Heart left ventricle (tissue), 16 donors: Measurements from ENCODE around the gene SERINC5. TPM values are rescaled to one million over a fixed set of nuclear protein-coding genes. Genes with fewer than 3 reads are reported as not detected.

Experiments
- ATAC-seq, 4 donors: fragments of 200-7000 bp; cut with Tn5 transposase; one replicate each; pipeline ENCODE4 v1.9.1; 2020 to 2022; ENCODE audit warnings: moderate library complexity in 4 of 4, mild to moderate bottlenecking in 3 of 4, moderate number of reproducible peaks in 1 of 4
- DNase-seq, 5 donors: peaks; one replicate each; pipeline ENCODE4 v3.0.0-alpha.2; 2020
- H3K27ac ChIP-seq, 12 donors: fragments of 200-600 bp; sonication (generic) in 4 of 12; one replicate each; pipeline versions ENCODE4 v1.5.0 to v1.8.0; 2016 to 2022; ENCODE audit warnings: mild to moderate bottlenecking in 2 of 12
- H3K27me3 ChIP-seq, 9 donors: fragments of 200-600 bp; sonication (generic) in 2 of 9; one replicate each; pipeline versions ENCODE4 v1.5.1 to v1.8.0; 2016 to 2022; ENCODE audit warnings: mild to moderate bottlenecking in 3 of 9
- H3K36me3 ChIP-seq, 9 donors: fragments of 200-600 bp; sonication (generic) in 2 of 9; one replicate each; pipeline versions ENCODE4 v1.5.0 to v1.8.0; 2018 to 2022; ENCODE audit warnings: mild to moderate bottlenecking in 2 of 9
- H3K4me1 ChIP-seq, 12 donors: fragments of 200-600 bp; sonication (generic) in 4 of 12; one replicate each; pipeline versions ENCODE4 v1.5.0 to v1.8.0; 2016 to 2022; ENCODE audit warnings: mild to moderate bottlenecking in 3 of 12
- H3K4me3 ChIP-seq, 12 donors: fragments of 200-600 bp; sonication (generic) in 4 of 12; one replicate each; pipeline versions ENCODE4 v1.5.0 to v1.8.0; 2017 to 2022; ENCODE audit warnings: mild to moderate bottlenecking in 9 of 12, moderate library complexity in 4 of 12
- H3K9me3 ChIP-seq, 12 donors: fragments of 200-600 bp; sonication (generic) in 4 of 12; one replicate each; pipeline versions ENCODE4 v1.5.0 to v1.8.0; 2016 to 2022; ENCODE audit warnings: mild to moderate bottlenecking in 1 of 12
- POLR2A ChIP-seq, 2 donors: fragments of 450-650 bp; IDR thresholded peaks; one replicate each; pipeline ENCODE4 v1.6.1; 2017; ENCODE audit warnings: antibody characterized with exemption in 2 of 2, mild to moderate bottlenecking in 2 of 2, moderate library complexity in 2 of 2
- WGBS, 4 donors: extraction: QIAGEN DNeasy Blood & Tissue Kit in 2 of 4; methylation state at CpG; one replicate each; pipeline versions ENCODE4 v1.1.5 to v1.1.7; 2013 to 2018; 5-methylcytosine and 5-hydroxymethylcytosine counted together
- intact Hi-C, 10 donors: fragments of 100-400 bp; cut with DNase I; formaldehyde crosslinking; loops; one replicate each; pipeline versions ENCODE4 v1.11.1 to v1.14.2; 2022
- polyA plus RNA-seq, 2 donors: library from polyadenylated mRNA; stranded (reverse); fragments of 200-250 nt; gene quantifications; one replicate each; pipeline ENCODE4 v1.2.3, GENCODE V29; 2013
- total RNA-seq, 9 donors: library from RNA; depleted of rRNA in 2 of 9; stranded (reverse); fragments of >200 nt in 2 of 9; fragmentation: NEBNext Ultra II Directional in 3 of 9; extraction: Animal tissue kit (Norgen Biotek cat#: 25700) in 3 of 9; gene quantifications; one replicate each; pipeline versions ENCODE4 v1.1.0 to v1.2.4, GENCODE V29; 2016 to 2023
- TF ChIP-seq, protein P1 (sequence below), 12 donors: fragments of 200-600 bp; sonication (generic) in 4 of 12; IDR thresholded peaks; one replicate each; pipeline versions ENCODE4 v1.5.0 to v1.8.0; 2018 to 2022; ENCODE audit warnings: antibody characterized with exemption in 12 of 12, mild to moderate bottlenecking in 5 of 12
- donor health status: ischemic (EF 13 %, LVEDD 7.1; RV severe dilation, severe dysfunction).
- donor health status: healthy with polysubstance abuse.
- donor health status: DM: no; HTN: yes; CAD: no.
- donor health status: DM: no; HTN: no; CAD: no.
- donor health status: ischemic (EF 25% LVEDD 6.9; RV normal size, moderate dysfunction).
- donor health status: ischemic (EF 25% LVEDD 5.7; RV mildly dilated, moderate dysfunction).
- donor health status: healthy.
- donor health status: DM: yes; HTN: yes; CAD: no.
- donor health status: ischemic (EF 35%, LVEDD 5.7; RV mildly dilated, moderate dysfunction).
- donor health status: nonischemic (EF 11% LVEDD 7.7; RV severe dilation, severe dysfunction).
- donor health status: DM: yes; HTN: yes; CAD: no.
- donor health status: PGD.
- donor health status: ischemic (EF 29% LVEDD 5.4; RV normal size, mild dysfunction).
- donor health status: nonischemic (EF 23%, LVEDD 6.1; RV moderate dilation, normal function).

SERINC5 gene
- total and polyA plus RNA-seq, 11 donors: 3.2 to 25.9 (median 13.5) TPM

DNA sequence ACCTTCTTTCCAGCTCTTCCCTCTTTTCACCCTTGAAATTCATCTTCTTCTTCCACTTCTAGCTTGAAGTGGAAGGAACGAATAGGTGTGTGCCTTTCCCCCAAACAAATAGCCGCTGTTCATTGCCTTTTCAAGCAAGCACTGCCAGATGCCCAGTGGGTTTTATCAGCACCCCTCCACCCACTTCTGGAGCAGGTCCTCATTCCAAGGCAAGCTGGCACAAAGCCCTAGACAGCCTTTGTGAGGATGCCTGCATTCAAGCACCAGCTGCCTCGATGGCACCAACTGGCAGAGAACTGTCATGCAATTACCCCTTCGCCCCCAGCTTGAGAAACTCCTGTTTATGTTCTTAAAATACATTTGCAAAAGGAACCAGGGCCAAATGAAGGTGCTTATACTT lies 36.5 kb downstream of the SERINC5 start:
- WGBS, 4 donors: 56 to 68% (median 63%) methylated on average over 4 of the region's 4 CpGs
- no peaks in the 10 kb centered on the region for H3K27me3 ChIP-seq
- H3K9me3 ChIP-seq: no peaks in the 10 kb centered on the region
- H3K27ac ChIP-seq: peak overlapping the region in 5 of 12 donors; percentile 27 to 75 (median 53)
- ATAC-seq (no peak), DNase-seq (peak in 1 of 5 donors; percentile 45)
- no peaks in the 10 kb centered on the region for H3K36me3 ChIP-seq
- intact Hi-C loops: loop anchor here in 2 of 10 donors (2.0 to 5.0 kb wide), 2 partner anchors 33 to 35 kb away; no protein-coding TSS in a partner anchor
- peaks cover 0 to 57% (median 29%) of the 10 kb centered on the region in 12 donors for H3K4me1 ChIP-seq
- H3K4me3 ChIP-seq: no peak overlapping the region
- TF ChIP-seq, protein P1, sequence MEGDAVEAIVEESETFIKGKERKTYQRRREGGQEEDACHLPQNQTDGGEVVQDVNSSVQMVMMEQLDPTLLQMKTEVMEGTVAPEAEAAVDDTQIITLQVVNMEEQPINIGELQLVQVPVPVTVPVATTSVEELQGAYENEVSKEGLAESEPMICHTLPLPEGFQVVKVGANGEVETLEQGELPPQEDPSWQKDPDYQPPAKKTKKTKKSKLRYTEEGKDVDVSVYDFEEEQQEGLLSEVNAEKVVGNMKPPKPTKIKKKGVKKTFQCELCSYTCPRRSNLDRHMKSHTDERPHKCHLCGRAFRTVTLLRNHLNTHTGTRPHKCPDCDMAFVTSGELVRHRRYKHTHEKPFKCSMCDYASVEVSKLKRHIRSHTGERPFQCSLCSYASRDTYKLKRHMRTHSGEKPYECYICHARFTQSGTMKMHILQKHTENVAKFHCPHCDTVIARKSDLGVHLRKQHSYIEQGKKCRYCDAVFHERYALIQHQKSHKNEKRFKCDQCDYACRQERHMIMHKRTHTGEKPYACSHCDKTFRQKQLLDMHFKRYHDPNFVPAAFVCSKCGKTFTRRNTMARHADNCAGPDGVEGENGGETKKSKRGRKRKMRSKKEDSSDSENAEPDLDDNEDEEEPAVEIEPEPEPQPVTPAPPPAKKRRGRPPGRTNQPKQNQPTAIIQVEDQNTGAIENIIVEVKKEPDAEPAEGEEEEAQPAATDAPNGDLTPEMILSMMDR (IDR thresholded peaks at IDR 0.05): no peak
- TF ChIP-seq POLR2A (IDR thresholded peaks at IDR 0.05): no peak

DNA sequence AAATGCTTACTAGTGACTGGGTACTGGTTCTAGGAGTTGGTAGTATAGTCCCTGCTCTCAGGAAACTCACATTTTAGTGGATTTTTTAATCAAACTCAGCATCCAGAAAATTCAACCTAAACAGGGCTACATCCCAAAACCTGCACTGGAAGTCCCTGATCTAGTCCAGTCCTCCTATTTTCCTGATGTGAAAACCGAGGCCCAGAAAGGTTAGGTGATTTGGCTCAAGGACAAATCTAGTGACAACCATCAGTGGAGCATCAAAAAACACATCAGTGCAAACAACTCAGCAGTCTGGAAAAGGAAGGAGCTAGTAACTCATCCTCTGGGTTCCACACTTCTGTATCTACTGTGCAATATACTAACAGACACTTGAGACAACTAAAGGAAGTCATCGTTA lies 38.2 kb downstream of the SERINC5 start:
- Histone ChIP-seq H3K4me1 (peaks cover 0 to 66% (median 31%) of the 10 kb centered on the region in 12 donors), H3K27ac (peak overlapping the region in 9 of 12 donors; percentile 30 to 83 (median 71)), H3K9me3 (no peaks in the 10 kb centered on the region), H3K27me3 (no peaks in the 10 kb centered on the region), H3K4me3 (peak overlapping the region in 2 of 12 donors; percentile 3 to 33), H3K36me3 (no peaks in the 10 kb centered on the region)
- 56 to 63% (median 58%) methylated on average over 2 of the region's 2 CpGs for WGBS, 4 donors
- no peak for DNase-seq
- TF ChIP-seq, protein P1 (IDR thresholded peaks at IDR 0.05): no peak
- no peak for TF ChIP-seq POLR2A (IDR thresholded peaks at IDR 0.05)
- intact Hi-C loops: loop anchor here in 2 of 10 donors (2.0 to 5.0 kb wide), 2 partner anchors 35 to 37 kb away; no protein-coding TSS in a partner anchor
- ATAC-seq: peak in 1 of 4 donors; percentile 2

DNA sequence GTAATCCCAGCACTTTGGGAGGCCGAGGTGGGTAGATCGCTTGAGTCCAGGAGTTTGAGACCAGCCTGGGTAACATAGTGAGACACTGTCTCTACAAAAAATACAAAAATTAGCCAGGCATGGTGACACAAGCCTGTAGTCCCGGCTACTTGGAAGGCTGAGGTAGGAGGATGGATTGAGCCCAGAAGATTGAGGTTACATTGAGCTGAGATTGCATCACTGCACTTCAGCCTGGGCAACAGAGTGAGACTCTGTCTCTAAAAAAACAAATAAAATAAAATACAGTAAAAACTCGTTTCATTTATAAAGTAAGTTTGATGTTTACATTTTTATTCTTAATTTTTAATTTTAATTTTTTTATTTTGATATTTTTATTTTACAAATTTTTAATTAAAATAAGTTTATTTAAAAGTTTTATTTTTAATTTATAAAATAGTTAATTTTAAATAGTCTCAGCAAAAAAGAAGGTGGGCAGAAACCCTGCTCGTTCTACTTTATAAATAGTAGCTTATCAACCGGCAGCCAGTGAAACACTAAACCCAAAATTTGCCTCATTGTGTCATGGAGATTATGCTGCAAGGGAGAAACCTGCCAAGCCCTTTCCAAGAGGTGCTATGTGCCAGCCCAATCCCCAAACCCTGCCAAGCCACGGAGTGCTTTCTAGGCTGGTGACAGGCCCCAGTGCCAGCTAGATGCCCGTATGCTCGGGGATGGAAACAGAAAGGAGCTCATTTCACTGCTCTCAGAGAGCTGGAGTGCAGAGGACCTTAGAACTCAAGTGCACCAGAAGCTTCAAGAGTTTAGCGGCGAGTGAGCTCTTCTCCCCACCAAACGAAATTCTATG lies 38.9 kb downstream of the SERINC5 start:
- DNase-seq: peak; percentile 72 to 90 (median 84)
- peak overlapping the region; percentile 32 to 83 (median 65) for H3K27ac ChIP-seq
- WGBS, 4 donors: 41 to 55% (median 46%) methylated on average over 12 of the region's 12 CpGs
- no peaks in the 10 kb centered on the region for H3K27me3 ChIP-seq
- intact Hi-C loops: loop anchor here in 1 of 10 donors (5.0 kb wide), 1 partner anchor 35 kb away; no protein-coding TSS in a partner anchor
- H3K36me3 ChIP-seq: no peaks in the 10 kb centered on the region
- H3K4me1 ChIP-seq: peaks cover 0 to 73% (median 32%) of the 10 kb centered on the region in 12 donors
- TF ChIP-seq, protein P1 (IDR thresholded peaks at IDR 0.05): no peak
- TF ChIP-seq POLR2A (IDR thresholded peaks at IDR 0.05): no peak
- H3K4me3 ChIP-seq: peak overlapping the region in 5 of 12 donors; percentile 3 to 34 (median 25)
- peak; percentile 96 to 97 (median 96) for ATAC-seq
- H3K9me3 ChIP-seq: no peaks in the 10 kb centered on the region

DNA sequence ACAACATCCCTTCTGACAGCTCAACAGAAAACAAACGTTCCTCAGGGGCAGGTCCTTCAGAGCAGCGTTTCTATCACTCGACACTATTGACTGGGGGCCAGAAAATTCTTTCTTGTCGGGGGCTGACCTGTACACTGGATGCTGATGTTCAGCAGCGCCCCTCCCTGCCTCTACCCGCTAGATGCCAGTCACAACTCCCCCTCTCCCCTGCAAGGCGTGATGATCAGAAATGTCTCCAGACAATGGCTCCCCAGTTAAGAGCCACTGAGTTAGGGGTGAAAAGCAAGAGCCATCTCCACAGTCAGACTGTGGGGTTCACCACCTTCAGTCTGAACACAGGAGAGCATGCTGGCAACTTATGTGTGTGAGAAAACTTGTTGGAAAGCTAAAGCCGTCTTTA lies 39.8 kb downstream of the SERINC5 start:
- intact Hi-C loops: loop anchor here in 1 of 10 donors (5.0 kb wide), 1 partner anchor 36 kb away; no protein-coding TSS in a partner anchor
- 34 to 53% (median 43%) methylated on average over 8 of the region's 8 CpGs for WGBS, 4 donors
- H3K4me3 ChIP-seq: peak overlapping the region in 4 of 12 donors; percentile 9 to 34 (median 29)
- H3K27me3 ChIP-seq: no peaks in the 10 kb centered on the region
- H3K9me3 ChIP-seq: no peaks in the 10 kb centered on the region
- TF ChIP-seq POLR2A (IDR thresholded peaks at IDR 0.05): no peak
- TF ChIP-seq, protein P1 (IDR thresholded peaks at IDR 0.05): no peak
- DNase-seq: no peak
- peak in 3 of 4 donors; percentile 8 to 25 (median 16) for ATAC-seq
- no peaks in the 10 kb centered on the region for H3K36me3 ChIP-seq
- H3K27ac ChIP-seq: peak overlapping the region; percentile 30 to 83 (median 65)
- peaks cover 0 to 73% (median 32%) of the 10 kb centered on the region in 12 donors for H3K4me1 ChIP-seq
